Caco-2 (cell line): Measurements from ENCODE around the gene GJD3. TPM values are rescaled to one million over a fixed set of nuclear protein-coding genes. Genes with fewer than 3 reads are reported as not detected.

Experiments
- BruUV-seq: library from RNA; stranded (reverse); fragments of 400-500 nt; replicated peaks from 2 replicates; lab custom pipeline; 2021; lab: Mats Ljungman, UMichigan
- CTCF ChIA-PET: fragments of 300-600 bp; sonication (Branson Sonifier 250); formaldehyde crosslinking; loops from one replicate; lab custom pipeline; 2022; ENCODE audit warnings: antibody characterized with exemption; lab: Charles Lee
- POLR2A ChIA-PET: fragments of 300-600 bp; sonication (Branson Sonifier 250); formaldehyde crosslinking; loops from one replicate; lab custom pipeline; 2022; ENCODE audit warnings: antibody characterized with exemption; lab: Charles Lee
- DNase-seq, 2 experiments: peaks; one replicate each; pipeline versions ENCODE4 v3.0.0 to v3.0.0-alpha.2; 2020 to 2022
- H3K27me3 ChIP-seq: replicated peaks from 2 replicates; pipeline ENCODE4 v1.6.0; 2011; ENCODE audit warnings: low read length; ENCODE audit not compliant: control insufficient read depth, insufficient read depth
- H3K36me3 ChIP-seq: 2 replicates; pipeline ENCODE4 v1.5.1; 2011; ENCODE audit warnings: low read length; ENCODE audit not compliant: control insufficient read depth, insufficient read depth
- H3K4me1 ChIP-seq: fragments of 250-450 bp; sonication (Bioruptor Pico); 2 replicates; pipeline ENCODE4 v1.5.1; 2020; ENCODE audit warnings: mild to moderate bottlenecking
- H3K4me3 ChIP-seq: 2 replicates; pipeline ENCODE4 v1.5.1; 2011; ENCODE audit warnings: low read depth, mild to moderate bottlenecking, control low read depth, low read length
- H3K9me3 ChIP-seq: fragments of 250-450 bp; sonication (Bioruptor Pico); 2 replicates; pipeline ENCODE4 v1.5.1; 2020; ENCODE audit warnings: mild to moderate bottlenecking, moderate library complexity
- H3K27ac Mint-ChIP-seq: one replicate; pipeline ENCODE4 v1.8.0; 2022; ENCODE audit warnings: mixed read lengths; ENCODE audit not compliant: unreplicated experiment
- H3K27me3 Mint-ChIP-seq: one replicate; pipeline ENCODE4 v1.8.0; 2022; ENCODE audit warnings: mixed read lengths; ENCODE audit not compliant: insufficient read depth, unreplicated experiment
- H3K36me3 Mint-ChIP-seq: one replicate; pipeline ENCODE4 v1.8.0; 2022; ENCODE audit warnings: mild to moderate bottlenecking, mixed read lengths; ENCODE audit not compliant: insufficient read depth, unreplicated experiment
- H3K4me1 Mint-ChIP-seq: one replicate; pipeline ENCODE4 v1.8.0; 2022; ENCODE audit warnings: low read depth, mixed read lengths; ENCODE audit not compliant: unreplicated experiment
- H3K4me3 Mint-ChIP-seq: one replicate; pipeline ENCODE4 v1.8.0; 2022; ENCODE audit warnings: mild to moderate bottlenecking, moderate library complexity, mixed read lengths; ENCODE audit not compliant: unreplicated experiment
- H3K9me3 Mint-ChIP-seq: one replicate; pipeline ENCODE4 v1.8.0; 2022; ENCODE audit warnings: mixed read lengths; ENCODE audit not compliant: unreplicated experiment
- CTCF ChIP-seq, 2 experiments: fragments of 200-600 bp in 1 of 2; IDR thresholded peaks; 1 replicate in 1 of 2; 2 replicates in 1 of 2; pipeline versions ENCODE4 v1.5.1 to v1.8.0; 2011 to 2022; ENCODE audit warnings: antibody characterized with exemption in 1 of 2, control low read depth in 1 of 2, inconsistent platforms in 1 of 2, low read depth in 1 of 2, low read length in 1 of 2, mild to moderate bottlenecking in 1 of 2, moderate library complexity in 1 of 2; ENCODE audit not compliant: insufficient read depth in 1 of 2, severe bottlenecking in 1 of 2, unreplicated experiment in 1 of 2
- intact Hi-C: fragments of 100-400 bp; cut with micrococcal nuclease; formaldehyde crosslinking; loops from one replicate; pipeline ENCODE4 v1.10.0; 2022; ENCODE audit not compliant: unreplicated experiment
- total RNA-seq: library from RNA; stranded (reverse); gene quantifications from 2 replicates; pipeline ENCODE4 v1.2.3, GENCODE V29; 2022

Gene GJD3
- total RNA-seq, 1 experiment from 2014 or later: not detected

DNA sequence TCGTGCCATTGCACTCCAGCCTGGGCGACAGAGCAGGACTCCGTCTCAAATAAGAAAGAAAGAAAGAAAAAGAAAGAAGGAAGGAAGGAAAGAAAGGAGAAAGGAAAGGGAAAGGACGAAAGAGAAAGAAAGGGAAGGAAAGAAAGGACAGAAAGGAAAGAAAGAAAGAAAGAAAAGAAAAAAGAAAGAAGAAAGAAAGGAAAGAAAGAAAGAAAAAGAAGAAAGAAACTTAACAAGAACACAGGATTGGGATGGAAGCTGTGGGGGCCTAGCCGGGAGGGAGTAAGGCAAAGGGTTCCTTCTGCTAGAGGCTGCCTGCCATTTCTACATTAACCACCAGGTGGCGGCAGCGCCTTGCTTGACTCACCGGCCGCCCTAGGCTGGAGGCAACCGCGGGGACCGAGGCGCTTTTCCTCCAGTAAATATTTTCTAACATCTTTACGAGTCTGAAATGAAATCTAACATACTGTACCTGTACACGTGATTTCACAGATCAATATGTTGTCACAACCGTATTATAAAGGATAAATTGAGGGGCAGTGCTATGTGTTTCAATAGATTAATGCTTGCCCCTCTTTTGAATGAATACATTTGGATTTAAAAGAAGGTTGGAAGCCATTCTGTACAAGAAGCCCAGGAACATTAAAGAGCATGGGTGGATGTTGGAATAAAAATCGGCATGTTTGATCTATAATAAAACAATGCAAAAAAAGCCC, 6.1 kb downstream of the GJD3 start:
- peak; percentile 93 to 96 for TF ChIP-seq CTCF (IDR thresholded peaks at IDR 0.05; ENCODE audit: insufficient read depth in 1 of 2, low read depth in 1 of 2, low read length in 1 of 2, severe bottlenecking in 1 of 2, unreplicated experiment in 1 of 2)
- Mint-ChIP-seq H3K4me1 (peaks cover 3% of the 10 kb centered on the region), H3K27me3 (no peaks in the 10 kb centered on the region), H3K27ac (no peak overlapping the region), H3K4me3 (peak overlapping the region; percentile 21), H3K9me3 (no peaks in the 10 kb centered on the region), H3K36me3 (peaks cover 18% of the 10 kb centered on the region)
- DNase-seq: peak; percentile 85 to 94
- no peaks in the 10 kb centered on the region for H3K27me3 ChIP-seq
- CTCF ChIA-PET: interaction anchor here (0.6 to 1.7 kb wide), 13 partner anchors 14 to 257 kb away, joined by 3 to 9 read pairs (median 4); partner anchors contain the start of gene TOP2A
- intact Hi-C loops: loop anchor here (1.0 to 10.0 kb wide), 6 partner anchors 12 to 202 kb away; no protein-coding TSS in a partner anchor
- H3K4me1 ChIP-seq: peaks cover 2% of the 10 kb centered on the region; the same call in 1 of the 2 replicates
- peaks cover 5% of the 10 kb centered on the region; the same call in 1 of the 2 replicates for H3K36me3 ChIP-seq
- BruUV-seq: no TSS peak
- POLR2A ChIA-PET: interaction anchor here (1.0 kb wide), 1 partner anchor 175 kb away, joined by 3 read pairs; no protein-coding TSS in a partner anchor
- no peaks in the 10 kb centered on the region for H3K9me3 ChIP-seq
- H3K4me3 ChIP-seq: peak overlapping the region; percentile 20

GRCh38 chr17:40356990-40357881, 7.3 kb downstream of the GJD3 start:
- Histone ChIP-seq H3K27me3 (no peaks in the 10 kb centered on the region), H3K9me3 (no peaks in the 10 kb centered on the region), H3K4me1 (no peaks in the 10 kb centered on the region), H3K36me3 (peaks cover 6% of the 10 kb centered on the region; the same call in 1 of the 2 replicates), H3K4me3 (no peak overlapping the region)
- no TSS peak for BruUV-seq
- H3K27ac Mint-ChIP-seq: no peak overlapping the region
- ChIA-PET CTCF (interaction anchor here (0.6 to 1.7 kb wide), 5 partner anchors 12 to 1465 kb away, joined by 4 to 9 read pairs (median 4); no protein-coding TSS in a partner anchor), POLR2A (no interaction called here)
- H3K4me1 Mint-ChIP-seq: peaks cover 7% of the 10 kb centered on the region
- no peaks in the 10 kb centered on the region for H3K27me3 Mint-ChIP-seq
- intact Hi-C loops: loop anchor here (10.0 kb wide), 1 partner anchor 152 kb away; no protein-coding TSS in a partner anchor
- H3K4me3 Mint-ChIP-seq: no peak overlapping the region
- no peaks in the 10 kb centered on the region for H3K9me3 Mint-ChIP-seq
- H3K36me3 Mint-ChIP-seq: peaks cover 24% of the 10 kb centered on the region
- no peak for DNase-seq
- TF ChIP-seq CTCF (IDR thresholded peaks at IDR 0.05; ENCODE audit: insufficient read depth in 1 of 2, low read depth in 1 of 2, low read length in 1 of 2, severe bottlenecking in 1 of 2, unreplicated experiment in 1 of 2): no peak
